Measurements from ENCODE around the gene FOXP4. TPM values are rescaled to one million over a fixed set of nuclear protein-coding genes. Genes with fewer than 3 reads are reported as not detected.

FOXP4 gene
- total RNA-seq, 1 donor from 2014 or later = 9.7 TPM

GRCh38 chr6:41509580-41509979 is 36.6 kb upstream of the FOXP4 start:
- Mint-ChIP-seq H3K9me3 (no peaks in the 10 kb centered on the region), H3K4me3 (ENCODE audit: low read depth) (no peak overlapping the region), H3K36me3 (ENCODE audit: low read depth) (no peaks in the 10 kb centered on the region), H3K27me3 (ENCODE audit: low read depth) (peaks cover 50% of the 10 kb centered on the region), H3K27ac (no peak overlapping the region), H3K4me1 (ENCODE audit: low read depth) (peaks cover 1% of the 10 kb centered on the region)
- intact Hi-C loops (cut with micrococcal nuclease) = no loop called here
- DNase-seq (ENCODE audit: low spot score) = no peak

GRCh38 chr6:41511443-41512060 is 34.6 kb upstream of the FOXP4 start:
- DNase-seq (ENCODE audit: low spot score) = no peak
- Mint-ChIP-seq H3K27ac (no peak overlapping the region), H3K27me3 (ENCODE audit: low read depth) (peaks cover 40% of the 10 kb centered on the region), H3K9me3 (no peaks in the 10 kb centered on the region), H3K36me3 (ENCODE audit: low read depth) (no peaks in the 10 kb centered on the region), H3K4me1 (ENCODE audit: low read depth) (no peaks in the 10 kb centered on the region), H3K4me3 (ENCODE audit: low read depth) (no peak overlapping the region)
- intact Hi-C loops (cut with micrococcal nuclease) = no loop called here

- peaks cover 39% of the 10 kb centered on the region for H3K27me3 Mint-ChIP-seq (ENCODE audit: low read depth)
- intact Hi-C loops (cut with micrococcal nuclease) = no loop called here
- no peaks in the 10 kb centered on the region for H3K9me3 Mint-ChIP-seq
- no peaks in the 10 kb centered on the region for H3K36me3 Mint-ChIP-seq (ENCODE audit: low read depth)
- no peak for DNase-seq (ENCODE audit: low spot score)
- no peak overlapping the region for H3K27ac Mint-ChIP-seq
- no peak overlapping the region for H3K4me3 Mint-ChIP-seq (ENCODE audit: low read depth)
- no peaks in the 10 kb centered on the region for H3K4me1 Mint-ChIP-seq (ENCODE audit: low read depth)
Observed at GRCh38 chr6:41512146-41512701, 34.0 kb upstream of the FOXP4 start.

GRCh38 chr6:41515995-41516394 is 30.2 kb upstream of the FOXP4 start:
- Mint-ChIP-seq H3K4me3 (ENCODE audit: low read depth) (no peak overlapping the region), H3K27ac (no peak overlapping the region), H3K4me1 (ENCODE audit: low read depth) (no peaks in the 10 kb centered on the region), H3K36me3 (ENCODE audit: low read depth) (no peaks in the 10 kb centered on the region), H3K9me3 (no peaks in the 10 kb centered on the region), H3K27me3 (ENCODE audit: low read depth) (peaks cover 24% of the 10 kb centered on the region)
- DNase-seq (ENCODE audit: low spot score) = no peak
- intact Hi-C loops (cut with micrococcal nuclease) = no loop called here

GRCh38 chr6:41518118-41518517 is 28.1 kb upstream of the FOXP4 start:
- peaks cover 29% of the 10 kb centered on the region for H3K27me3 Mint-ChIP-seq (ENCODE audit: low read depth)
- intact Hi-C loops (cut with micrococcal nuclease) = no loop called here
- H3K4me1 Mint-ChIP-seq (ENCODE audit: low read depth) = no peaks in the 10 kb centered on the region
- no peak overlapping the region for H3K4me3 Mint-ChIP-seq (ENCODE audit: low read depth)
- H3K27ac Mint-ChIP-seq = no peak overlapping the region
- DNase-seq (ENCODE audit: low spot score) = no peak
- H3K9me3 Mint-ChIP-seq = no peaks in the 10 kb centered on the region
- no peaks in the 10 kb centered on the region for H3K36me3 Mint-ChIP-seq (ENCODE audit: low read depth)

GRCh38 chr6:41519305-41519744 is 26.9 kb upstream of the FOXP4 start:
- Mint-ChIP-seq H3K9me3 (no peaks in the 10 kb centered on the region), H3K4me3 (ENCODE audit: low read depth) (no peak overlapping the region), H3K4me1 (ENCODE audit: low read depth) (no peaks in the 10 kb centered on the region), H3K27me3 (ENCODE audit: low read depth) (peaks cover 30% of the 10 kb centered on the region), H3K27ac (no peak overlapping the region), H3K36me3 (ENCODE audit: low read depth) (no peaks in the 10 kb centered on the region)
- intact Hi-C loops (cut with micrococcal nuclease) = no loop called here
- DNase-seq (ENCODE audit: low spot score) = no peak

GRCh38 chr6:41519745-41520699 is 26.2 kb upstream of the FOXP4 start:
- Mint-ChIP-seq H3K4me1 (ENCODE audit: low read depth) (no peaks in the 10 kb centered on the region), H3K9me3 (no peaks in the 10 kb centered on the region), H3K36me3 (ENCODE audit: low read depth) (no peaks in the 10 kb centered on the region), H3K4me3 (ENCODE audit: low read depth) (no peak overlapping the region), H3K27ac (no peak overlapping the region), H3K27me3 (ENCODE audit: low read depth) (peaks cover 31% of the 10 kb centered on the region)
- DNase-seq (ENCODE audit: low spot score) = no peak
- intact Hi-C loops (cut with micrococcal nuclease) = no loop called here

- Mint-ChIP-seq H3K36me3 (ENCODE audit: low read depth) (no peaks in the 10 kb centered on the region), H3K4me3 (ENCODE audit: low read depth) (no peak overlapping the region), H3K27me3 (ENCODE audit: low read depth) (peaks cover 35% of the 10 kb centered on the region), H3K27ac (no peak overlapping the region), H3K9me3 (no peaks in the 10 kb centered on the region), H3K4me1 (ENCODE audit: low read depth) (no peaks in the 10 kb centered on the region)
- no peak for DNase-seq (ENCODE audit: low spot score)
- intact Hi-C loops (cut with micrococcal nuclease) = no loop called here
Observed at GRCh38 chr6:41522780-41523548, 23.2 kb upstream of the FOXP4 start.

- Mint-ChIP-seq H3K9me3 (no peaks in the 10 kb centered on the region), H3K27me3 (ENCODE audit: low read depth) (peaks cover 42% of the 10 kb centered on the region), H3K27ac (no peak overlapping the region), H3K36me3 (ENCODE audit: low read depth) (no peaks in the 10 kb centered on the region), H3K4me3 (ENCODE audit: low read depth) (no peak overlapping the region), H3K4me1 (ENCODE audit: low read depth) (no peaks in the 10 kb centered on the region)
- intact Hi-C loops (cut with micrococcal nuclease) = no loop called here
- DNase-seq (ENCODE audit: low spot score) = no peak
Observed at GRCh38 chr6:41523915-41524633, 22.1 kb upstream of the FOXP4 start.

GRCh38 chr6:41524634-41525011 is 21.6 kb upstream of the FOXP4 start:
- intact Hi-C loops (cut with micrococcal nuclease) = no loop called here
- no peaks in the 10 kb centered on the region for H3K36me3 Mint-ChIP-seq (ENCODE audit: low read depth)
- no peak overlapping the region for H3K27ac Mint-ChIP-seq
- no peaks in the 10 kb centered on the region for H3K4me1 Mint-ChIP-seq (ENCODE audit: low read depth)
- no peak overlapping the region for H3K4me3 Mint-ChIP-seq (ENCODE audit: low read depth)
- DNase-seq (ENCODE audit: low spot score) = no peak
- H3K9me3 Mint-ChIP-seq = no peaks in the 10 kb centered on the region
- peaks cover 45% of the 10 kb centered on the region for H3K27me3 Mint-ChIP-seq (ENCODE audit: low read depth)

GRCh38 chr6:41527721-41528408 is 18.3 kb upstream of the FOXP4 start:
- Mint-ChIP-seq H3K36me3 (ENCODE audit: low read depth) (no peaks in the 10 kb centered on the region), H3K9me3 (no peaks in the 10 kb centered on the region), H3K4me1 (ENCODE audit: low read depth) (peaks cover 16% of the 10 kb centered on the region), H3K4me3 (ENCODE audit: low read depth) (no peak overlapping the region), H3K27ac (no peak overlapping the region), H3K27me3 (ENCODE audit: low read depth) (peaks cover 56% of the 10 kb centered on the region)
- DNase-seq (ENCODE audit: low spot score) = no peak
- intact Hi-C loops (cut with micrococcal nuclease) = no loop called here
